ENCODE measurements around the gene CDH13.

DNA sequence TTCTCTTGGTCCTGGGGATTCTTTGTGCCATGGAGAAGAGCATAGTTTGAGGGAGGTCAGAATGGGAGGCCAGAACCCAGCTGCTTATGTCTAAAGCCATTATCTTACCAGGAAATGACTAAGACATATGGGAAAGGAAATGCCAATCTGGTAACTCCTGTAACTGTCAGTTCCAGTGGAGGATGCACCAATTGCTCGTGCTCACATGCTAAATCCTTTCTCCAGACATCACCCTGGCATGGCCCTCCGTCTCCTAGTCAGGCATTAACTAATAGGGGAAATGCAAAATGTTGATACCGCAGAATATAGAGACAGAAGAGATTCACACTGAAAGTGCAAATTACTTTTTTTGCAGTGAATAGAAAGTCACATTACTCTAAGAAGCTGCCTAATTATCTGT lies 925.5 kb downstream of the CDH13 start:
- TF ChIP-seq SIN3A (IDR thresholded peaks at IDR 0.05; ENCODE audit: borderline replicate concordance, insufficient read depth, low read length) (no peak), POLR2AphosphoS5 (IDR thresholded peaks at IDR 0.05; ENCODE audit: low read depth, low read length) (no peak), TAF1 (IDR thresholded peaks at IDR 0.05; ENCODE audit: borderline replicate concordance, insufficient read depth, low read length) (no peak), FOXP2 (optimal IDR thresholded peaks at IDR 0.05; ENCODE audit: borderline replicate concordance, extremely low read depth, extremely low read length, insufficient read depth) (no peak)
- TF ChIP-seq, protein P1, sequence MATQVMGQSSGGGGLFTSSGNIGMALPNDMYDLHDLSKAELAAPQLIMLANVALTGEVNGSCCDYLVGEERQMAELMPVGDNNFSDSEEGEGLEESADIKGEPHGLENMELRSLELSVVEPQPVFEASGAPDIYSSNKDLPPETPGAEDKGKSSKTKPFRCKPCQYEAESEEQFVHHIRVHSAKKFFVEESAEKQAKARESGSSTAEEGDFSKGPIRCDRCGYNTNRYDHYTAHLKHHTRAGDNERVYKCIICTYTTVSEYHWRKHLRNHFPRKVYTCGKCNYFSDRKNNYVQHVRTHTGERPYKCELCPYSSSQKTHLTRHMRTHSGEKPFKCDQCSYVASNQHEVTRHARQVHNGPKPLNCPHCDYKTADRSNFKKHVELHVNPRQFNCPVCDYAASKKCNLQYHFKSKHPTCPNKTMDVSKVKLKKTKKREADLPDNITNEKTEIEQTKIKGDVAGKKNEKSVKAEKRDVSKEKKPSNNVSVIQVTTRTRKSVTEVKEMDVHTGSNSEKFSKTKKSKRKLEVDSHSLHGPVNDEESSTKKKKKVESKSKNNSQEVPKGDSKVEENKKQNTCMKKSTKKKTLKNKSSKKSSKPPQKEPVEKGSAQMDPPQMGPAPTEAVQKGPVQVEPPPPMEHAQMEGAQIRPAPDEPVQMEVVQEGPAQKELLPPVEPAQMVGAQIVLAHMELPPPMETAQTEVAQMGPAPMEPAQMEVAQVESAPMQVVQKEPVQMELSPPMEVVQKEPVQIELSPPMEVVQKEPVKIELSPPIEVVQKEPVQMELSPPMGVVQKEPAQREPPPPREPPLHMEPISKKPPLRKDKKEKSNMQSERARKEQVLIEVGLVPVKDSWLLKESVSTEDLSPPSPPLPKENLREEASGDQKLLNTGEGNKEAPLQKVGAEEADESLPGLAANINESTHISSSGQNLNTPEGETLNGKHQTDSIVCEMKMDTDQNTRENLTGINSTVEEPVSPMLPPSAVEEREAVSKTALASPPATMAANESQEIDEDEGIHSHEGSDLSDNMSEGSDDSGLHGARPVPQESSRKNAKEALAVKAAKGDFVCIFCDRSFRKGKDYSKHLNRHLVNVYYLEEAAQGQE (IDR thresholded peaks at IDR 0.05; ENCODE audit: insufficient read depth in 1 of 2, low read depth in 2 of 2, low read length in 2 of 2): no peak
